Measurements from ENCODE around the gene SNX1.

GRCh38 chr15:64144565-64145281 lies 48.9 kb downstream of the SNX1 start:
- no peak for TF ChIP-seq CTCF (IDR thresholded peaks at IDR 0.05)
- no peak for TF ChIP-seq EZH2 (IDR thresholded peaks at IDR 0.05; ENCODE audit: borderline replicate concordance, insufficient read depth, low read depth, low read length, poor library complexity, severe bottlenecking)
